AG10803 (cell line): ENCODE results near the gene C3orf20.

ENCODE experiments used
- DNase-seq: peaks from one replicate; pipeline ENCODE4 v3.0.0; 2010; ENCODE audit warnings: low read depth
- H3K4me3 ChIP-seq: 2 replicates; pipeline ENCODE4 v1.5.1; 2011; ENCODE audit warnings: mild to moderate bottlenecking, low read length, control low read depth
- TF ChIP-seq, protein P1 (sequence below): conservative IDR thresholded peaks from 2 replicates; pipeline ENCODE4 v1.5.1; 2011; ENCODE audit warnings: mild to moderate bottlenecking, low read length, control low read depth, inconsistent platforms

The C3orf20 gene

DNA sequence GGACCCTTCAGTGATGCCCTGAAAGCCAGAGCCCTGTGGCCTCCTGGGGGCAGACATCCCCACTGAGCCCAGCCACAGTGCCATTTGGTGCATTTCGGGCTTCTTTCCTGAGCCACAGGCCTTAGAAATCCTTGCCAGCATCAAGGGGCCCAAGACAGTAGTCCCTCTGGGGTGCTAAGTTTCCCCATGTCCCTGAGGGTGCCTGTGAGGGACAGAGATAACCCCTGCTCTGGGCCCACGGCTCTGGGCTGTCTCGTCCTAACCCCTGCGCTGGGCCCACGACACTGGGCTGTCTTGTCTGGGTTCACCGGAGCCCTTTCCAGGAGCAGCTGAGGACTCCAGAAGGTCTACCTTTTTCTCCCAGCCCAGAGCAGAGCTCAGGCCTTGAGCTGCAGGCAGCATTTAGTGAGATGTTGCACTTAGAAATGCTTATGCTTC lies 98.8 kb downstream of the C3orf20 start:
- H3K4me3 ChIP-seq = no peak overlapping the region
- TF ChIP-seq, protein P1, sequence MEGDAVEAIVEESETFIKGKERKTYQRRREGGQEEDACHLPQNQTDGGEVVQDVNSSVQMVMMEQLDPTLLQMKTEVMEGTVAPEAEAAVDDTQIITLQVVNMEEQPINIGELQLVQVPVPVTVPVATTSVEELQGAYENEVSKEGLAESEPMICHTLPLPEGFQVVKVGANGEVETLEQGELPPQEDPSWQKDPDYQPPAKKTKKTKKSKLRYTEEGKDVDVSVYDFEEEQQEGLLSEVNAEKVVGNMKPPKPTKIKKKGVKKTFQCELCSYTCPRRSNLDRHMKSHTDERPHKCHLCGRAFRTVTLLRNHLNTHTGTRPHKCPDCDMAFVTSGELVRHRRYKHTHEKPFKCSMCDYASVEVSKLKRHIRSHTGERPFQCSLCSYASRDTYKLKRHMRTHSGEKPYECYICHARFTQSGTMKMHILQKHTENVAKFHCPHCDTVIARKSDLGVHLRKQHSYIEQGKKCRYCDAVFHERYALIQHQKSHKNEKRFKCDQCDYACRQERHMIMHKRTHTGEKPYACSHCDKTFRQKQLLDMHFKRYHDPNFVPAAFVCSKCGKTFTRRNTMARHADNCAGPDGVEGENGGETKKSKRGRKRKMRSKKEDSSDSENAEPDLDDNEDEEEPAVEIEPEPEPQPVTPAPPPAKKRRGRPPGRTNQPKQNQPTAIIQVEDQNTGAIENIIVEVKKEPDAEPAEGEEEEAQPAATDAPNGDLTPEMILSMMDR = no peak
- DNase-seq = no peak

DNA sequence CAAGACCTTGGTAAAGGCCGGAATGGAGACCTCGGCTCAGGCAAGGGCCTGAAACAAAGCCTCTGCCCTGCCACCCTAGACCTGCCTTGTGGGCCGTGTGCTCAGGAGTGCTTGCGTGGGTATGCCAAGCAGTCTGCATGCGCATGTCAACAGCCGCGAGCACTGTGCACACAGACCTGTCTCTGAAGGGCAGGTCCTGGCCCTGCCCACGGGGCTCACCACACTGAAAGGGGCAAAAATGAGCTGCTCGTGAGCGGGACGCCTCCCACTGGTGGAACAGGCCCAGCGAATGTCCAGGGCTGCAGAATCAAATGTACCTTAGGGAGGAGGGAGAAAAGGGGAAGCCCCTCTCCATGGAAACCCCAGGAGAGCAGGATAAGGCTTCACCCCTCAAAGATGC lies 99.5 kb downstream of the C3orf20 start:
- TF ChIP-seq, protein P1 = no peak
- no peak for DNase-seq
- H3K4me3 ChIP-seq = no peak overlapping the region

DNA sequence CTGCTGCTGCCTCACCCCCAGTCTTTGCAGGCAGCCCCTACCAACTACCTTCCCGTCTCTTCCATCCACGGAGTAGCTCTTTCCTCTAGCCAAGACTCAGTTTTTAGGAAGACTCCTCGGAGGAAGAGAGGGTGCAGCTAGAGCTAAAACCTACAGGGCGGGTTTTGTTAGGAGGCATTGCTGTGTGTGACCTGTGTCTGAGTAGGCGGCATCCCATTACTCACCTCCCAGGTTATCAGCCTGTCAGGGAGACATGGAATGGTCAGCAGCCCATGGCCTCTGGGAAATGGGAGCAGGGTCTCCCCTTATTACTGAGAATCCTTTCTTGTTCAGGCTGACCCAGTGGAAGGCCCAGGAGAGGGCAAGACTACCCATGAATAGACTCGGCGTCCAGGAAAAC lies 100.1 kb downstream of the C3orf20 start:
- TF ChIP-seq, protein P1 = no peak

DNA sequence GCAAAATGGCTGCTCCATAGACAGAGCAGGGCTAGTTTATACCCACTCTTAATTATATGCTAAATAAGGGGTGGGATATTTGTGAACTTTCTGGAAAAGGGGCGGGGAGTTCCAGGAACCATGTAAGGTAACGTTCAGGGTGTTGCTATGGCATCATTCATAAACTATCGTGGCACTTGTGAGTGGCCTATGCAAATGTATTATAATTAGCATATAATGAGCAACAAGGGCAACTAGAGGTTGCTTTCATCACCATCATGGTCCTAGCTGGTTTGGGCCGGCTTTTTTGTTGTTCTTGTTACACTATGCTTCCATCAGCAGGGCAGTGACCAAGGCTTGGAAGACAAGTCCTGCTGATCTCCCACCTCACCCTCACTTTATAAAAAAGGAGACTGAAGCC lies 100.6 kb downstream of the C3orf20 start:
- no peak for DNase-seq
- no peak overlapping the region for H3K4me3 ChIP-seq
- TF ChIP-seq, protein P1 = no peak

More for the DNA sequence above, 100.1 kb downstream of the C3orf20 start:
- DNase-seq = no peak
- no peak overlapping the region for H3K4me3 ChIP-seq

DNA sequence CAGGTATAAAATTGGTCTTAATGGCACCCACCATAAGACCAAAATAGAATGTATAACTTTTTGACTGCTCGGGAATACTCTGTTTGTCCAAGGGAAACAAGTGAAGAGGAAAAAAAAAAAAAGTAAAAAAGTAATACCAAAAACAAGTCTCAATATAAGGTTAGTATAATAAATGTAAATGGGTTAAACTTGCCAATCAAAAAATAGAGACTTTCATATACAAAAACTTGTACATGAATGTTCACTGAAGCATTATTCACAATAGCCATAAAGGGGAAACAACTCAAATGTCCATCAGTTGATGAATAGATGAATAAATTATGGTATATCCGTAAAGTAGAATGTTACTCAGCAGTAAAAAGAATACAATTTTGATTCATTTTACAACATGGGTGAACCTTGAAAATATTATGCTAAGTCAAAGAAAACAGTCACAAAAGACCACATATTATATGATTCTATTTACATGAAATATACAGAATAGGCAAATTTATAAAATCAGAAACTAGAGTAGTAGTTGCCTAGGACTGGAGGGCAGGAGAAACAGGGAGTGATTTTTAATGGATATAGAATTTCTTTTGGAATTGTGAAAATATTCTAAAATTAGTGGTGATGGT lies 104.2 kb downstream of the C3orf20 start:
- DNase-seq = no peak
- TF ChIP-seq, protein P1 = no peak
- no peak overlapping the region for H3K4me3 ChIP-seq

DNA sequence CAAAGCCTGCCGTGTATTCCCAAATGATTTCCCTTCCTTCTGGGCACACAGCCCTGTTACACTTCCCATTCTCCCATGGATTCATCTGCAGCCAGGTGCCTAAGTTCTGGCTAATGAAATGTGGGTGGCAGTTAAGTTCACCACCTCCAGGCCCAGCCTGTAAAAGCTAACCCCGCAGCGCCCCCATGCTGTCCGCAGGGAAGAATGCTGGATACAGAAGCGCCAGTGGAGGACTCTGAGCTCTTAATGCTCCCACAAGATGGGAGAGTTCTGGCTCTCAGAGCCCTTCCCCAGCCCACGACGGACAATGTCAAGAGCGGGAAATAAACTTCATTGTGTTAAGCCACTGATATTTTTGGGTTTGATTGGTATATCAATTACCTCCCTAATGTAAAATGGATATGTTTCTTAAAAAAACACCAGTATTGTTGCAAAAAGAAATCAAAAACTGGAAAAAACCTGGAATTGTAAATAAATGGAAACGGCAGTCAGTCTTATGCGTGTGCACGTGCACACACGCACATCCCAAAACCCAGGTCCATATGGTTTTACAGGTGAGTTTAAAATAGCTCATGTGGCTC lies 106.1 kb downstream of the C3orf20 start:
- no peak overlapping the region for H3K4me3 ChIP-seq
- TF ChIP-seq, protein P1 = peak; percentile 62
- peak; percentile 49 for DNase-seq

DNA sequence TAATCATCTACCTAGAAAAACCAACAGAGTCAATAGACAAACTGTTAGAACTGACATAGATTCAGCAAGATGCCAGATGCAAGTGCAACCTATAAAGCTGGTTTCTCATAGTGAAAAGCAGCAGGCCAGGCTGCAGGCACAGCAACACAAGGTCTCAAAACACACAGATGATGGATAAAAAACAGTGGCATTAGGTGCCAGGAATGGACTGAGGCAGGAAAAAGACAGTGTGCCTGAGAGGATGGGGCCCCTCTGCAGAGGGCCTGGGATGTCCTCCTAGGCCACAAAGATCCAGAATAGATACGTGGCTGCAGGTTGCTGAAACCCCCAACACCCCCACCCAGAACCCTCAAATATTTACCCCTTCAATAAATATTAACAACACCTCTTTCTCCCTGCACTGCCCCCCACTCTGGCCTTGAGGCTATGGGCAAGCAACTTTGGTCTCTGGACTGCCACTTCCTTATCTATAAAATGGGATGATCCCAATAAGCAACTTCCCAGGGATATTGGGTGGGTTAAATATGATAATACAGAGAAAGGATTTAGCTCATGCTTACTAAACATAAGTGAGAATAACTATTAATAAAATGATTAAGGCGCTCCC lies 108.6 kb downstream of the C3orf20 start:
- no peak for DNase-seq
- TF ChIP-seq, protein P1 = no peak
- H3K4me3 ChIP-seq = no peak overlapping the region
